Glutamatergic neuron (in vitro differentiated cells): ENCODE data around the gene ZBTB7C. TPM values are rescaled to one million over a fixed set of nuclear protein-coding genes. Genes with fewer than 3 reads are reported as not detected.

Experiments used
- DNase-seq: peaks from one replicate; pipeline ENCODE4 v3.0.0; 2022
- H3K27ac Mint-ChIP-seq: one replicate; pipeline ENCODE4 v1.8.0; 2020; ENCODE audit warnings: mild to moderate bottlenecking, mixed read lengths, inconsistent platforms; ENCODE audit not compliant: unreplicated experiment
- H3K27me3 Mint-ChIP-seq: one replicate; pipeline ENCODE4 v1.8.0; 2020; ENCODE audit warnings: mild to moderate bottlenecking, moderate library complexity, mixed read lengths, inconsistent platforms; ENCODE audit not compliant: unreplicated experiment
- H3K36me3 Mint-ChIP-seq: one replicate; pipeline ENCODE4 v1.8.0; 2020; ENCODE audit warnings: mild to moderate bottlenecking, mixed read lengths, inconsistent platforms; ENCODE audit not compliant: unreplicated experiment
- H3K4me1 Mint-ChIP-seq: one replicate; pipeline ENCODE4 v1.8.0; 2020; ENCODE audit warnings: mild to moderate bottlenecking, low read depth, mixed read lengths, inconsistent platforms; ENCODE audit not compliant: unreplicated experiment
- H3K4me3 Mint-ChIP-seq: one replicate; pipeline ENCODE4 v1.8.0; 2020; ENCODE audit warnings: mild to moderate bottlenecking, mixed read lengths, inconsistent platforms; ENCODE audit not compliant: unreplicated experiment
- H3K9me3 Mint-ChIP-seq: one replicate; pipeline ENCODE4 v1.8.0; 2020; ENCODE audit warnings: mild to moderate bottlenecking, moderate library complexity, mixed read lengths, inconsistent platforms; ENCODE audit not compliant: unreplicated experiment
- total RNA-seq: library from RNA; stranded (reverse); fragmentation: NEBNext Ultra II Directional; extraction: Animal tissue kit (Norgen Biotek cat#: 25700); gene quantifications from one replicate; pipeline ENCODE4 v1.2.1, GENCODE V29; 2021; ENCODE audit not compliant: unreplicated experiment
- TF ChIP-seq, protein P1 (sequence below): fragments of 200-600 bp; sonication (generic); IDR thresholded peaks from one replicate; pipeline ENCODE4 v1.5.0; 2021; ENCODE audit not compliant: partially characterized antibody, unreplicated experiment

Gene ZBTB7C
- total RNA-seq, 1 donor from 2014 or later, result 10.6 TPM

DNA sequence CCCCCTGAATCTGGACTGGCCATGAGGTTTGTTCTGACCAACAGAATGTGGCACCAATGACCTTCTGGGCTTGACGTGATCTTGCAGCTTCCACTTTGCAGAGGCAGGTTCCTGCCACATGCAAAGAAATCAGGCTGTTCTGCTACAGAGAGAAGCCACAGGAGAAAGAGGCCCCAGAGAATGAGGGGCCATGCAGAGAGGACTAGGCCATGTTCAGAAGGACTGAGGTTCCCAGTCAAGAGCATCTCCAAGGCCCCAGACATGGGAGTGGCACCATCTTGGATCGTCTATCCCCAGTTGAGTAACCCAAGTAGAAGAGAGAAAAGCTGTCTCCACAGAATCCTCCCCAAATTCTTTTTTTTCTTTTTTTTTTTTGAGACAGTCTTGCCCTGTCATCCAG lies 131.1 kb downstream of the ZBTB7C start:
- Mint-ChIP-seq H3K4me3 (no peak overlapping the region), H3K27me3 (peaks cover 3% of the 10 kb centered on the region), H3K36me3 (peaks cover 5% of the 10 kb centered on the region), H3K4me1 (no peaks in the 10 kb centered on the region), H3K9me3 (peaks cover 2% of the 10 kb centered on the region), H3K27ac (no peak overlapping the region)
- TF ChIP-seq, protein P1, sequence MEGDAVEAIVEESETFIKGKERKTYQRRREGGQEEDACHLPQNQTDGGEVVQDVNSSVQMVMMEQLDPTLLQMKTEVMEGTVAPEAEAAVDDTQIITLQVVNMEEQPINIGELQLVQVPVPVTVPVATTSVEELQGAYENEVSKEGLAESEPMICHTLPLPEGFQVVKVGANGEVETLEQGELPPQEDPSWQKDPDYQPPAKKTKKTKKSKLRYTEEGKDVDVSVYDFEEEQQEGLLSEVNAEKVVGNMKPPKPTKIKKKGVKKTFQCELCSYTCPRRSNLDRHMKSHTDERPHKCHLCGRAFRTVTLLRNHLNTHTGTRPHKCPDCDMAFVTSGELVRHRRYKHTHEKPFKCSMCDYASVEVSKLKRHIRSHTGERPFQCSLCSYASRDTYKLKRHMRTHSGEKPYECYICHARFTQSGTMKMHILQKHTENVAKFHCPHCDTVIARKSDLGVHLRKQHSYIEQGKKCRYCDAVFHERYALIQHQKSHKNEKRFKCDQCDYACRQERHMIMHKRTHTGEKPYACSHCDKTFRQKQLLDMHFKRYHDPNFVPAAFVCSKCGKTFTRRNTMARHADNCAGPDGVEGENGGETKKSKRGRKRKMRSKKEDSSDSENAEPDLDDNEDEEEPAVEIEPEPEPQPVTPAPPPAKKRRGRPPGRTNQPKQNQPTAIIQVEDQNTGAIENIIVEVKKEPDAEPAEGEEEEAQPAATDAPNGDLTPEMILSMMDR, result no peak
- no peak for DNase-seq

DNA sequence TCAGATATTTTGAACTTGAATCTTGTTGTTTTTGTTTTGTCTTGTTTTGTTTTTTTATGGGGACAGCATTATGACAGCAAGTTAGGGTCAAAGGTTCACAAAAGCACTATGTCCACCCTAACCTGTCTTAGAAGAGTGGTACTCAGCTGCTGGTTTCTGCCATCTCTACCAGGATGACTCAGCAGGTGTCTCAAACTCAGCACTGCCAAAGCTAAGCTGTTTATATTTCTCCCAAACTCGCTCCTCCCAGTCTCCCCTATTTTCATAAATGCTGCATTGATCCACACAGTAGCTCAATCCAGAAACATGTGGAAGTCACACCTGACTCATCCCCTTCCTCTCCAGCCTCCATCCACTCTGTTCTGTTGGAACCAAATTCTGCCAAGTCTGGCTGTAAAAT lies 134.9 kb downstream of the ZBTB7C start:
- no peak overlapping the region for H3K27ac Mint-ChIP-seq

DNA sequence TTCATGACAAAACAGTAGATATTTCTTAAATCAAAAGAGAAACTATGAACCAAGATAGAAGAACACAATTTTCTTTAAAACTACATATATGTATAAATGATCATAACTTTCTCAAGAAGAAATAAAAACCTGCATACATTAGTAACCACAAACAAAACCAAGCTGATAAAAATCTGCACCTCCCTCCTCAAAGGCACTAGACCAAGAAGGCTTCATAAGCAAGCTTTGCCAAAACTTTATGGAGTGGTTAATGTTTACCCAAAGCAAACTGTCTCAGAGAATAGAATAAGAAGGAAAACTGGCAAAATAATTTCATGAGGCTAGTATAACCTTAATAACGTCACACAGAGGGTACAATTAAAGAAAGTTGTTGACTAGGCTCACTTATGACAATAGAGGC lies 138.3 kb downstream of the ZBTB7C start:
- Mint-ChIP-seq H3K4me3 (no peak overlapping the region), H3K27ac (no peak overlapping the region), H3K27me3 (peaks cover 3% of the 10 kb centered on the region), H3K36me3 (no peaks in the 10 kb centered on the region), H3K4me1 (no peaks in the 10 kb centered on the region), H3K9me3 (peaks cover 1% of the 10 kb centered on the region)
- DNase-seq, result no peak
- TF ChIP-seq, protein P1, result no peak

More for the DNA sequence above, 134.9 kb downstream of the ZBTB7C start:
- DNase-seq, result no peak
- Mint-ChIP-seq H3K9me3 (peaks cover 2% of the 10 kb centered on the region), H3K4me1 (no peaks in the 10 kb centered on the region), H3K27me3 (peaks cover 3% of the 10 kb centered on the region), H3K36me3 (peaks cover 5% of the 10 kb centered on the region), H3K4me3 (no peak overlapping the region)
- TF ChIP-seq, protein P1, result no peak

DNA sequence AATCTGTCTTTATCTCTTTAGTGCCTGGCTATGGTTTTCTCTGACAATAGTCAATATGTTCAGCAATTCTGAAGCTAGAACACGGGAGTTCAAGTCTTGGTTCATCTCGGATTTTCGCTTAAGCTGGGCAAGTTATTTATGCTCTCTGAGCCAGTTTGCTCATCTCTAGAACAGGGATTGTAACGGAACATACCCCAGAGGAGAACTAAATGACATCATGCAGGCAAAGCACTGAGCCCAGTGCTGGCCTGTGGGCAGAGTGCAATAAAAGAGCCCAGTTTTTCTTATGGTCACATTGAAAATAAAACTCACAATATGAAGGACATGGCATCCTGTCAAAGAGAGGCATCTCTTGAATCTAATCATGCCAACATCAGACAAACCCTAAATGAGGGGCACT lies 143.9 kb downstream of the ZBTB7C start:
- Mint-ChIP-seq H3K27me3 (no peaks in the 10 kb centered on the region), H3K27ac (no peak overlapping the region), H3K4me1 (peaks cover 19% of the 10 kb centered on the region), H3K36me3 (no peaks in the 10 kb centered on the region), H3K9me3 (peaks cover 1% of the 10 kb centered on the region), H3K4me3 (no peak overlapping the region)
- no peak for DNase-seq
- TF ChIP-seq, protein P1, result no peak

DNA sequence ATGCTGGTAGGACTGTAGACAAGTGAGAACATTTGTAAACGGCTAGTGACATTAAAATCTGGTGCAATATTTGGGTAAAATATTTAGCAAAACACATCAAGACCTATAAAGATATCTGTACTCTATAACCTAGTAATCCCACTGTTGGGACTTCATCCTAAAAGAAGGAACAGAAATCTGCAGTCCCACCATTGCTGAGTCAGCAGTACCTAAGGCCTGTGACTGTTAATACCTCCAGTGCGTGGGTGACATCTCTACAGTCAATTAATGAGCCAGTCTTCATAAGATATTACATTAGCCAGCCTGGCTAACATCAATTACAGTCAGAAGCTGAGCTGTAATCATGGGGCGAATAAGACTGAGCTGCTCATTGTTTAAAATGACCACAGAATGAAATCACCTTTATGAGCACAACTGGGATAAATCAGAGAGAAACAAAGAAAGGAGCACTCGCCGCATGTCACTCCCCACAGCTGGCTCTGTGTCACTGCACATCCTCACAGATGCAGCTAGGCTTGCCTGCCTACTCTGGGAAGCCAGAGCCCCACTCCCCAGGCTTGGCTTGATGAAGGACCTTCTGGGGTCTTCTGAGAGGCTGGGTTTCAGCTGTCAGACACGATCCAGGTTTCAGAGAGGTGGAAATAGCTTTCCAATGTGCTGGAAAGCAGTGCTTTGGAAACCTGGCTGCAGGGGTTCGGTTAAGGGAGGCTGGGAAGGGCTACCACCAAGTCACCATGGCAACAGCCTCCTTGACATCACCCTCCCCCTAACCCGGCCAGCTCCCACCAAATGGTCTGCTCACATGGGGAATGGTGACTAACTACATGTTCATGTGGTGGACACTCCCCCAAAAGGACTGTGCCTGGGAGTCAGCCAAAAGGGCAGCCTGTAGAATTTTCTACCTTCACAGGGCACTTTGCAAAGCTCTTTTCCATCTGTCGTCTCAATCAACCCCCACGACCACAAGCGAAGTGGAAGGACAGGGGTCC lies 145.0 kb downstream of the ZBTB7C start:
- no peaks in the 10 kb centered on the region for H3K27me3 Mint-ChIP-seq
- peaks cover 1% of the 10 kb centered on the region for H3K9me3 Mint-ChIP-seq
- H3K4me3 Mint-ChIP-seq, result no peak overlapping the region
- DNase-seq, result no peak
- TF ChIP-seq, protein P1, result no peak
- H3K36me3 Mint-ChIP-seq, result no peaks in the 10 kb centered on the region
- no peak overlapping the region for H3K27ac Mint-ChIP-seq
- peaks cover 19% of the 10 kb centered on the region for H3K4me1 Mint-ChIP-seq
